Panc1 (cell line): ENCODE measurements around the gene CNDP1. TPM values are rescaled to one million over a fixed set of nuclear protein-coding genes. Genes with fewer than 3 reads are reported as not detected.

ENCODE experiments used
- ATAC-seq: fragments of 200-7000 bp; cut with Tn5 transposase; 2 replicates; pipeline ENCODE4 v1.9.1; 2020; ENCODE audit warnings: mild to moderate bottlenecking, moderate library complexity
- BruUV-seq: library from RNA; stranded (reverse); fragments of 400-500 nt; replicated peaks from 2 replicates; lab custom pipeline; 2021; lab: Mats Ljungman, UMichigan
- CTCF ChIA-PET: fragments of 300-600 bp; sonication (Branson Sonifier 250); formaldehyde crosslinking; loops from one replicate; lab custom pipeline; 2022; ENCODE audit warnings: antibody characterized with exemption; lab: Charles Lee
- POLR2A ChIA-PET: fragments of 300-600 bp; sonication (Branson Sonifier 250); formaldehyde crosslinking; loops from one replicate; lab custom pipeline; 2022; ENCODE audit warnings: antibody characterized with exemption; lab: Charles Lee
- DNase-seq: peaks from one replicate; pipeline ENCODE4 v3.0.0-alpha.2; 2010; ENCODE audit warnings: low read depth, low spot score
- H3K27ac ChIP-seq: 2 replicates; pipeline ENCODE4 v1.5.1; 2011; ENCODE audit warnings: mild to moderate bottlenecking, low read length, inconsistent platforms
- H3K27me3 ChIP-seq: fragments of 200-500 bp; sonication (Bioruptor generic); 2 replicates; pipeline ENCODE4 v1.6.0; 2014; ENCODE audit warnings: low read length, inconsistent platforms; ENCODE audit not compliant: control insufficient read depth, insufficient read depth
- H3K36me3 ChIP-seq: fragments of 200-500 bp; sonication (Bioruptor generic); 2 replicates; pipeline ENCODE4 v1.5.1; 2014; ENCODE audit warnings: inconsistent platforms, mild to moderate bottlenecking, low read length, moderate library complexity; ENCODE audit not compliant: control insufficient read depth, insufficient read depth
- H3K4me1 ChIP-seq: 2 replicates; pipeline ENCODE4 v1.5.1; 2011; ENCODE audit warnings: inconsistent platforms, mild to moderate bottlenecking, low read length, moderate library complexity; ENCODE audit not compliant: control insufficient read depth, insufficient read depth
- H3K4me3 ChIP-seq, 2 experiments: 2 replicates each; pipeline ENCODE4 v1.5.1; 2011 to 2012; ENCODE audit warnings: low read depth in 2 of 2, low read length in 2 of 2, mild to moderate bottlenecking in 2 of 2, inconsistent platforms in 1 of 2, moderate library complexity in 1 of 2
- H3K9me3 ChIP-seq: fragments of 200-500 bp; sonication (Bioruptor generic); 2 replicates; pipeline ENCODE4 v1.5.1; 2014; ENCODE audit warnings: low read depth, mild to moderate bottlenecking, inconsistent platforms, low read length, moderate library complexity; ENCODE audit not compliant: control insufficient read depth, insufficient read depth
- POLR2AphosphoS5 ChIP-seq: IDR thresholded peaks from 2 replicates; pipeline ENCODE4 v1.6.1; 2012; ENCODE audit warnings: mild to moderate bottlenecking, low read depth, low read length, moderate library complexity
- SIN3A ChIP-seq: IDR thresholded peaks from 2 replicates; pipeline ENCODE4 v1.6.1; 2012; ENCODE audit warnings: low read depth, mild to moderate bottlenecking, low read length, moderate library complexity, borderline replicate concordance; ENCODE audit not compliant: insufficient read depth
- TCF7L2 ChIP-seq: IDR thresholded peaks from 2 replicates; pipeline ENCODE4 v1.6.1; 2011; ENCODE audit warnings: mild to moderate bottlenecking, low read depth, low read length, inconsistent platforms
- in situ Hi-C: cut with HindIII; loops from 2 replicates; pipeline ENCODE4 v1.10.0; 2016; ENCODE audit warnings: low sequenced_read_pairs, low pct_unique_long_range_greater_than_20kb
- intact Hi-C: fragments of 100-400 bp; cut with micrococcal nuclease; formaldehyde crosslinking; loops from one replicate; pipeline ENCODE4 v1.10.0; 2022; ENCODE audit not compliant: unreplicated experiment
- total RNA-seq: library from RNA; stranded (reverse); gene quantifications from one replicate; pipeline ENCODE4 v1.2.1, GENCODE V29; 2021; ENCODE audit not compliant: unreplicated experiment
- TF ChIP-seq, protein P1 (sequence below), 2 experiments: IDR thresholded peaks; 2 replicates each; pipeline ENCODE4 v1.6.1; 2011 to 2012; ENCODE audit warnings: low read depth in 2 of 2, control low read depth in 1 of 2, low read length in 1 of 2, mild to moderate bottlenecking in 1 of 2, moderate library complexity in 1 of 2; ENCODE audit not compliant: insufficient read depth in 1 of 2
- TF ChIP-seq, protein P2 (sequence below): fragments of 450-650 bp; IDR thresholded peaks from 2 replicates; pipeline ENCODE4 v1.5.1; 2017; ENCODE audit warnings: mild to moderate bottlenecking

Gene CNDP1
- total RNA-seq, 1 experiment from 2014 or later, result not detected

DNA sequence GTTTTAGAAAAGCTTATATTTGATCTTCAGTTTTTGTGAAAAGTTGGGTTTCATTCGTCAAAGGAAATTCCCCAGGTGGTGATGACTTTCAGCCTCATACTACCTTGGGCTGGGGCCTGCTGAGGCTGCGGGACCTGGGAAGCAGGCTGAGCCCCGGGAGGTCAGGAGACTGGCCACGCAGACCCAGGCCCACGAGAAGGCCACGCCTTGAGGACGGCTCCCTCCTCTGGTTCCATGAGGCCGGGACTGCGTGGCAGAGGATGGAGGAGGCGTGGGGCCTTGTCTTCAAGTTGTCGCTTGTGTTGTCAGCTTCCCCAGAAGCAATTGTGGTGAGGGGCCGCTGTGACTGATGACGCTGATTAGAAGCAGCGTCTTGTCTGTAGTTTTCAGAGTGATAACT, 26.4 kb upstream of the CNDP1 start:
- in situ Hi-C loops (no loop called here), intact Hi-C loops (no loop called here)
- Histone ChIP-seq H3K27ac (no peak overlapping the region), H3K36me3 (peaks cover 22% of the 10 kb centered on the region), H3K27me3 (no peaks in the 10 kb centered on the region), H3K4me1 (0 out of 2 replicates have a peak, but pooled peaks cover 4% of the 10 kb centered on the region), H3K9me3 (no peaks in the 10 kb centered on the region), H3K4me3 (no peak overlapping the region)
- DNase-seq (no peak), ATAC-seq (no peak)
- no TSS peak for BruUV-seq
- POLR2A ChIA-PET, result no interaction called here
- CTCF ChIA-PET, result no interaction called here
- TF ChIP-seq, protein P1, sequence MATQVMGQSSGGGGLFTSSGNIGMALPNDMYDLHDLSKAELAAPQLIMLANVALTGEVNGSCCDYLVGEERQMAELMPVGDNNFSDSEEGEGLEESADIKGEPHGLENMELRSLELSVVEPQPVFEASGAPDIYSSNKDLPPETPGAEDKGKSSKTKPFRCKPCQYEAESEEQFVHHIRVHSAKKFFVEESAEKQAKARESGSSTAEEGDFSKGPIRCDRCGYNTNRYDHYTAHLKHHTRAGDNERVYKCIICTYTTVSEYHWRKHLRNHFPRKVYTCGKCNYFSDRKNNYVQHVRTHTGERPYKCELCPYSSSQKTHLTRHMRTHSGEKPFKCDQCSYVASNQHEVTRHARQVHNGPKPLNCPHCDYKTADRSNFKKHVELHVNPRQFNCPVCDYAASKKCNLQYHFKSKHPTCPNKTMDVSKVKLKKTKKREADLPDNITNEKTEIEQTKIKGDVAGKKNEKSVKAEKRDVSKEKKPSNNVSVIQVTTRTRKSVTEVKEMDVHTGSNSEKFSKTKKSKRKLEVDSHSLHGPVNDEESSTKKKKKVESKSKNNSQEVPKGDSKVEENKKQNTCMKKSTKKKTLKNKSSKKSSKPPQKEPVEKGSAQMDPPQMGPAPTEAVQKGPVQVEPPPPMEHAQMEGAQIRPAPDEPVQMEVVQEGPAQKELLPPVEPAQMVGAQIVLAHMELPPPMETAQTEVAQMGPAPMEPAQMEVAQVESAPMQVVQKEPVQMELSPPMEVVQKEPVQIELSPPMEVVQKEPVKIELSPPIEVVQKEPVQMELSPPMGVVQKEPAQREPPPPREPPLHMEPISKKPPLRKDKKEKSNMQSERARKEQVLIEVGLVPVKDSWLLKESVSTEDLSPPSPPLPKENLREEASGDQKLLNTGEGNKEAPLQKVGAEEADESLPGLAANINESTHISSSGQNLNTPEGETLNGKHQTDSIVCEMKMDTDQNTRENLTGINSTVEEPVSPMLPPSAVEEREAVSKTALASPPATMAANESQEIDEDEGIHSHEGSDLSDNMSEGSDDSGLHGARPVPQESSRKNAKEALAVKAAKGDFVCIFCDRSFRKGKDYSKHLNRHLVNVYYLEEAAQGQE (IDR thresholded peaks at IDR 0.05; ENCODE audit: insufficient read depth in 1 of 2, low read depth in 2 of 2, low read length in 1 of 2), result no peak
- no peak for TF ChIP-seq POLR2AphosphoS5
- TF ChIP-seq TCF7L2, result no peak
- TF ChIP-seq, protein P2, sequence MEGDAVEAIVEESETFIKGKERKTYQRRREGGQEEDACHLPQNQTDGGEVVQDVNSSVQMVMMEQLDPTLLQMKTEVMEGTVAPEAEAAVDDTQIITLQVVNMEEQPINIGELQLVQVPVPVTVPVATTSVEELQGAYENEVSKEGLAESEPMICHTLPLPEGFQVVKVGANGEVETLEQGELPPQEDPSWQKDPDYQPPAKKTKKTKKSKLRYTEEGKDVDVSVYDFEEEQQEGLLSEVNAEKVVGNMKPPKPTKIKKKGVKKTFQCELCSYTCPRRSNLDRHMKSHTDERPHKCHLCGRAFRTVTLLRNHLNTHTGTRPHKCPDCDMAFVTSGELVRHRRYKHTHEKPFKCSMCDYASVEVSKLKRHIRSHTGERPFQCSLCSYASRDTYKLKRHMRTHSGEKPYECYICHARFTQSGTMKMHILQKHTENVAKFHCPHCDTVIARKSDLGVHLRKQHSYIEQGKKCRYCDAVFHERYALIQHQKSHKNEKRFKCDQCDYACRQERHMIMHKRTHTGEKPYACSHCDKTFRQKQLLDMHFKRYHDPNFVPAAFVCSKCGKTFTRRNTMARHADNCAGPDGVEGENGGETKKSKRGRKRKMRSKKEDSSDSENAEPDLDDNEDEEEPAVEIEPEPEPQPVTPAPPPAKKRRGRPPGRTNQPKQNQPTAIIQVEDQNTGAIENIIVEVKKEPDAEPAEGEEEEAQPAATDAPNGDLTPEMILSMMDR, result no peak
- no peak for TF ChIP-seq SIN3A

DNA sequence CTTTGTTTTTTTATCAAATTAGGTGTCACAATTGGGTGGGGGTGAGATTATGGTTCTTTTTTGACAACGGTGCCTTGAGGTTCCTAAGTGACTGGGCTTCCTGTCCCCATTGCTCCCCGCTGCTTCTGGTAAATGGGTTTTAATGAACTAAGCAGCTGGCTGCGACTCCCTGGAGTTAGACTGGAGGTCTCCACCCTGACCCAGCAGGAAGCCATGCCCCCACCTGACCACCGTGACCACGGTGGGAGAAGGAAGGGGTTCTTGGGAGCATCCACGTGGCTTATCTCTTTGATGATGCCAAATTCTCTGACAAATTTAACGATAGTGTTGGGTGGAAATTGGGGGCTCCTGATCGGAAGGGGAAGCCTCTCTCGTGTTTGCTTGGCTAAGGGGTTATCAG, 25.9 kb upstream of the CNDP1 start:
- POLR2A ChIA-PET, result no interaction called here
- ATAC-seq, result no peak
- BruUV-seq, result no TSS peak
- CTCF ChIA-PET, result no interaction called here
- Histone ChIP-seq H3K4me1 (0 out of 2 replicates have a peak, but pooled peaks cover 4% of the 10 kb centered on the region), H3K36me3 (peaks cover 20% of the 10 kb centered on the region; the same call in 1 of the 2 replicates), H3K27ac (no peak overlapping the region), H3K4me3 (no peak overlapping the region), H3K27me3 (no peaks in the 10 kb centered on the region), H3K9me3 (no peaks in the 10 kb centered on the region)
- in situ Hi-C loops (no loop called here), intact Hi-C loops (no loop called here)
- DNase-seq, result no peak
- TF ChIP-seq SIN3A, result no peak
- TF ChIP-seq, protein P2, result no peak
- no peak for TF ChIP-seq TCF7L2
- TF ChIP-seq POLR2AphosphoS5, result no peak
- TF ChIP-seq, protein P1 (IDR thresholded peaks at IDR 0.05; ENCODE audit: insufficient read depth in 1 of 2, low read depth in 2 of 2, low read length in 1 of 2), result no peak
